Esophagus muscularis mucosa (tissue), 4 donors: ENCODE measurements around the gene PLCG2. TPM values are rescaled to one million over a fixed set of nuclear protein-coding genes. Genes with fewer than 3 reads are reported as not detected.

Experiments used
- DNase-seq: peaks from one replicate; pipeline ENCODE4 v3.0.0-alpha.2; 2017; ENCODE audit errors: extremely low spot score
- H3K27ac ChIP-seq, 4 donors: fragments of 200-600 bp; sonication (generic); replicated peaks in 1 of 4; 1 replicate in 3 of 4; 2 replicates in 1 of 4; pipeline ENCODE4 v1.5.1; 2016 to 2019; ENCODE audit warnings: mild to moderate bottlenecking in 1 of 4
- H3K27me3 ChIP-seq, 4 donors: fragments of 200-600 bp; sonication (generic); one replicate each; pipeline versions ENCODE4 v1.5.1 to v1.6.0; 2016 to 2019
- H3K36me3 ChIP-seq, 4 donors: fragments of 200-600 bp; sonication (generic); one replicate each; pipeline ENCODE4 v1.5.1; 2016 to 2019
- H3K4me1 ChIP-seq, 4 donors: fragments of 200-600 bp; sonication (generic); one replicate each; pipeline ENCODE4 v1.5.1; 2016 to 2019
- H3K4me3 ChIP-seq, 4 donors: fragments of 200-600 bp; sonication (generic); 1 replicate in 2 of 4; 2 replicates in 2 of 4; pipeline ENCODE4 v1.5.1; 2016 to 2019; ENCODE audit warnings: mild to moderate bottlenecking in 4 of 4, moderate library complexity in 1 of 4
- H3K9me3 ChIP-seq, 4 donors: fragments of 200-600 bp; sonication (generic); 1 replicate in 3 of 4; 2 replicates in 1 of 4; pipeline ENCODE4 v1.5.1; 2016 to 2019
- CTCF ChIP-seq, 3 experiments: fragments of 200-600 bp in 2 of 3; fragments of 450-650 bp in 1 of 3; sonication (generic) in 2 of 3; IDR thresholded peaks; one replicate each; pipeline ENCODE4 v1.5.1; 2017 to 2019; ENCODE audit warnings: antibody characterized with exemption in 3 of 3, mild to moderate bottlenecking in 2 of 3, moderate library complexity in 1 of 3
- EP300 ChIP-seq: sonication (generic); formaldehyde crosslinking; IDR thresholded peaks from one replicate; pipeline ENCODE4 v1.6.1; 2017; ENCODE audit warnings: antibody characterized with exemption
- POLR2A ChIP-seq: fragments of 450-650 bp; IDR thresholded peaks from one replicate; pipeline ENCODE4 v1.6.1; 2017; ENCODE audit warnings: antibody characterized with exemption, moderate library complexity, mild to moderate bottlenecking, low read depth
- POLR2AphosphoS5 ChIP-seq, 2 donors: sonication (generic); formaldehyde crosslinking; IDR thresholded peaks; one replicate each; pipeline ENCODE4 v1.6.1; 2017; ENCODE audit warnings: antibody characterized with exemption in 2 of 2
- WGBS: methylation state at CpG from one replicate; pipeline ENCODE4 v1.1.5; 2018; 5-methylcytosine and 5-hydroxymethylcytosine counted together
- intact Hi-C: fragments of 100-400 bp; cut with DNase I; formaldehyde crosslinking; loops from one replicate; pipeline ENCODE4 v1.15.1; 2023
- total RNA-seq, 4 donors: library from RNA; depleted of rRNA; stranded (reverse); fragments of >200 nt; gene quantifications; one replicate each; pipeline versions ENCODE4 v1.1.0 to v1.2.1, GENCODE V29; 2016

PLCG2 gene
- total RNA-seq, 4 donors from 2014 or later, result 7.1 to 11.3 (median 9.9) TPM

- Histone ChIP-seq H3K36me3 (peaks cover 0 to 19% (median 7%) of the 10 kb centered on the region in 4 donors), H3K4me1 (no peaks in the 10 kb centered on the region), H3K9me3 (no peaks in the 10 kb centered on the region), H3K27ac (no peak overlapping the region), H3K4me3 (no peak overlapping the region), H3K27me3 (no peaks in the 10 kb centered on the region)
- TF ChIP-seq POLR2AphosphoS5 (IDR thresholded peaks at IDR 0.05), result no peak
- TF ChIP-seq POLR2A, result no peak
- no peak for TF ChIP-seq CTCF (IDR thresholded peaks at IDR 0.05)
- TF ChIP-seq EP300, result no peak
- intact Hi-C loops, result no loop called here
- WGBS, result 78% methylated on average over 8 of the region's 8 CpGs
- DNase-seq, result no peak
Measured at GRCh38 chr16:81928975-81929374, 149.9 kb downstream of the PLCG2 start.

- TF ChIP-seq EP300, result no peak
- no peak for TF ChIP-seq CTCF (IDR thresholded peaks at IDR 0.05)
- no peak for TF ChIP-seq POLR2A
- TF ChIP-seq POLR2AphosphoS5 (IDR thresholded peaks at IDR 0.05), result no peak
- H3K36me3 ChIP-seq, result peaks cover 0 to 19% (median 7%) of the 10 kb centered on the region in 4 donors
- intact Hi-C loops, result no loop called here
Measured at GRCh38 chr16:81929841-81930240, 150.8 kb downstream of the PLCG2 start.

GRCh38 chr16:81931927-81932326 lies 152.8 kb downstream of the PLCG2 start:
- Histone ChIP-seq H3K27me3 (no peaks in the 10 kb centered on the region), H3K9me3 (no peaks in the 10 kb centered on the region), H3K4me3 (no peak overlapping the region), H3K36me3 (peaks cover 0 to 21% (median 9%) of the 10 kb centered on the region in 4 donors), H3K4me1 (no peaks in the 10 kb centered on the region), H3K27ac (no peak overlapping the region)
- intact Hi-C loops, result no loop called here
- WGBS, result 96% methylated on average over 5 of the region's 5 CpGs
- no peak for DNase-seq
- TF ChIP-seq POLR2A (no peak), CTCF (IDR thresholded peaks at IDR 0.05) (no peak)

More at GRCh38 chr16:81929841-81930240, 150.8 kb downstream of the PLCG2 start:
- Histone ChIP-seq H3K27ac (no peak overlapping the region), H3K4me3 (no peak overlapping the region), H3K9me3 (no peaks in the 10 kb centered on the region), H3K27me3 (no peaks in the 10 kb centered on the region), H3K4me1 (no peaks in the 10 kb centered on the region)
- no peak for DNase-seq

GRCh38 chr16:81932668-81933067 lies 153.6 kb downstream of the PLCG2 start:
- WGBS, result 90% methylated on average over 4 of the region's 4 CpGs

More at GRCh38 chr16:81932668-81933067, 153.6 kb downstream of the PLCG2 start:
- intact Hi-C loops, result no loop called here
- peaks cover 0 to 2% (median 0%) of the 10 kb centered on the region in 4 donors for H3K27me3 ChIP-seq
- no peak for TF ChIP-seq CTCF (IDR thresholded peaks at IDR 0.05)
- TF ChIP-seq POLR2A, result no peak
- TF ChIP-seq EP300, result no peak
- TF ChIP-seq POLR2AphosphoS5 (IDR thresholded peaks at IDR 0.05), result no peak
- DNase-seq, result no peak
- no peaks in the 10 kb centered on the region for H3K9me3 ChIP-seq
- peaks cover 0 to 21% (median 9%) of the 10 kb centered on the region in 4 donors for H3K36me3 ChIP-seq
- H3K4me1 ChIP-seq, result no peaks in the 10 kb centered on the region
- no peak overlapping the region for H3K27ac ChIP-seq
- H3K4me3 ChIP-seq, result no peak overlapping the region
